MM.1S (cell line): ENCODE results near the gene HS3ST4.

Source experiments
- EZH2 ChIP-seq: fragments of 300-600 bp; sonication (generic); optimal IDR thresholded peaks from 2 replicates; pipeline ENCODE3; 2017; ENCODE audit warnings: low read depth, mild to moderate bottlenecking, antibody characterized with exemption, low read length, mixed read lengths
- TF ChIP-seq, protein P1 (sequence below): fragments of 300-600 bp; sonication (generic); IDR thresholded peaks from 2 replicates; pipeline ENCODE4 v1.5.1; 2016; ENCODE audit warnings: antibody characterized with exemption, low read length, mixed read lengths

DNA sequence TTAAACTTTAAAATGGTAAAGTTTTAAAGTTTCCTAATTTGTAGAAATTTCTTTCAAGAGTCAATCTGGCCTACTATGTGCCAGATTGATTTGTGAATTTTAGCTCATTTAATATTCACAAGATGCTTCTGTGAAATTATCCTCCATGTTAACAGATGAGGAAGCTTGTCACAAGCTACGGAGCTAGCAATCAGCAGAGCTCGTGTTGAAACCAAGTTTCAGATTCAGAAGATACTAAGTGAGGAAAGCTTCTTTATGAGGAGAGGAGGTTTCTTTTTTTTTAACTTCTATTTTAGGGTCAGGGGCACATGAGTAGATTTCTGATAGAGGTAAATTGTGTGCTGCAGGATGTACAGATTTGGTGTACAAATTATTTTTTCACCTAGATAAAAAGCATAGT lies 135.9 kb downstream of the HS3ST4 start:
- TF ChIP-seq, protein P1, sequence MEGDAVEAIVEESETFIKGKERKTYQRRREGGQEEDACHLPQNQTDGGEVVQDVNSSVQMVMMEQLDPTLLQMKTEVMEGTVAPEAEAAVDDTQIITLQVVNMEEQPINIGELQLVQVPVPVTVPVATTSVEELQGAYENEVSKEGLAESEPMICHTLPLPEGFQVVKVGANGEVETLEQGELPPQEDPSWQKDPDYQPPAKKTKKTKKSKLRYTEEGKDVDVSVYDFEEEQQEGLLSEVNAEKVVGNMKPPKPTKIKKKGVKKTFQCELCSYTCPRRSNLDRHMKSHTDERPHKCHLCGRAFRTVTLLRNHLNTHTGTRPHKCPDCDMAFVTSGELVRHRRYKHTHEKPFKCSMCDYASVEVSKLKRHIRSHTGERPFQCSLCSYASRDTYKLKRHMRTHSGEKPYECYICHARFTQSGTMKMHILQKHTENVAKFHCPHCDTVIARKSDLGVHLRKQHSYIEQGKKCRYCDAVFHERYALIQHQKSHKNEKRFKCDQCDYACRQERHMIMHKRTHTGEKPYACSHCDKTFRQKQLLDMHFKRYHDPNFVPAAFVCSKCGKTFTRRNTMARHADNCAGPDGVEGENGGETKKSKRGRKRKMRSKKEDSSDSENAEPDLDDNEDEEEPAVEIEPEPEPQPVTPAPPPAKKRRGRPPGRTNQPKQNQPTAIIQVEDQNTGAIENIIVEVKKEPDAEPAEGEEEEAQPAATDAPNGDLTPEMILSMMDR, result no peak
- no peak for TF ChIP-seq EZH2
